Liver (tissue), 3 donors: ENCODE data around the gene SYMPK.

ENCODE experiments used
- CTCF ChIP-seq: fragments of 150-350 bp; IDR thresholded peaks from 2 replicates; pipeline ENCODE4 v1.5.1; 2017; ENCODE audit warnings: improper control_type of control experiment, low read depth, low read length; ENCODE audit not compliant: missing input control
- FOXA1 ChIP-seq: IDR thresholded peaks from 2 replicates; pipeline ENCODE4 v1.6.1; 2016; ENCODE audit warnings: antibody characterized with exemption
- GABPA ChIP-seq, 2 donors: IDR thresholded peaks in 1 of 2; conservative IDR thresholded peaks in 1 of 2; 2 replicates each; pipeline ENCODE4 v1.6.1; 2016; ENCODE audit warnings: antibody characterized with exemption in 2 of 2, mild to moderate bottlenecking in 1 of 2, moderate library complexity in 1 of 2
- MAX ChIP-seq: IDR thresholded peaks from 2 replicates; pipeline ENCODE4 v1.6.1; 2016; ENCODE audit warnings: antibody characterized with exemption
- RAD21 ChIP-seq, 2 donors: IDR thresholded peaks; 2 replicates each; pipeline ENCODE4 v1.6.1; 2016; ENCODE audit warnings: antibody characterized with exemption in 2 of 2, mild to moderate bottlenecking in 2 of 2
- RXRA ChIP-seq, 2 donors: IDR thresholded peaks; 2 replicates each; pipeline ENCODE4 v1.6.1; 2017 to 2018; ENCODE audit warnings: antibody characterized with exemption in 2 of 2, mild to moderate bottlenecking in 1 of 2
- TF ChIP-seq, protein P1 (sequence below): IDR thresholded peaks from 2 replicates; pipeline ENCODE4 v1.6.1; 2016; ENCODE audit warnings: antibody characterized with exemption
- TF ChIP-seq, protein P2 (sequence below): IDR thresholded peaks from 2 replicates; pipeline ENCODE4 v1.6.1; 2016; ENCODE audit warnings: antibody characterized with exemption, mild to moderate bottlenecking
- donor health status: healthy.
- donor health status: healthy.

GRCh38 chr19:45881082-45881908, 18.3 kb upstream of the SYMPK start:
- TF ChIP-seq FOXA1 (no peak), RXRA (IDR thresholded peaks at IDR 0.05) (no peak), CTCF (no peak), GABPA (IDR thresholded peaks at IDR 0.05 in 1 of 2, conservative IDR thresholded peaks at IDR 0.05 in 1 of 2) (no peak), MAX (no peak), RAD21 (IDR thresholded peaks at IDR 0.05) (no peak)
- TF ChIP-seq, protein P1, sequence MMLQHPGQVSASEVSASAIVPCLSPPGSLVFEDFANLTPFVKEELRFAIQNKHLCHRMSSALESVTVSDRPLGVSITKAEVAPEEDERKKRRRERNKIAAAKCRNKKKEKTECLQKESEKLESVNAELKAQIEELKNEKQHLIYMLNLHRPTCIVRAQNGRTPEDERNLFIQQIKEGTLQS: no peak
- TF ChIP-seq, protein P2, sequence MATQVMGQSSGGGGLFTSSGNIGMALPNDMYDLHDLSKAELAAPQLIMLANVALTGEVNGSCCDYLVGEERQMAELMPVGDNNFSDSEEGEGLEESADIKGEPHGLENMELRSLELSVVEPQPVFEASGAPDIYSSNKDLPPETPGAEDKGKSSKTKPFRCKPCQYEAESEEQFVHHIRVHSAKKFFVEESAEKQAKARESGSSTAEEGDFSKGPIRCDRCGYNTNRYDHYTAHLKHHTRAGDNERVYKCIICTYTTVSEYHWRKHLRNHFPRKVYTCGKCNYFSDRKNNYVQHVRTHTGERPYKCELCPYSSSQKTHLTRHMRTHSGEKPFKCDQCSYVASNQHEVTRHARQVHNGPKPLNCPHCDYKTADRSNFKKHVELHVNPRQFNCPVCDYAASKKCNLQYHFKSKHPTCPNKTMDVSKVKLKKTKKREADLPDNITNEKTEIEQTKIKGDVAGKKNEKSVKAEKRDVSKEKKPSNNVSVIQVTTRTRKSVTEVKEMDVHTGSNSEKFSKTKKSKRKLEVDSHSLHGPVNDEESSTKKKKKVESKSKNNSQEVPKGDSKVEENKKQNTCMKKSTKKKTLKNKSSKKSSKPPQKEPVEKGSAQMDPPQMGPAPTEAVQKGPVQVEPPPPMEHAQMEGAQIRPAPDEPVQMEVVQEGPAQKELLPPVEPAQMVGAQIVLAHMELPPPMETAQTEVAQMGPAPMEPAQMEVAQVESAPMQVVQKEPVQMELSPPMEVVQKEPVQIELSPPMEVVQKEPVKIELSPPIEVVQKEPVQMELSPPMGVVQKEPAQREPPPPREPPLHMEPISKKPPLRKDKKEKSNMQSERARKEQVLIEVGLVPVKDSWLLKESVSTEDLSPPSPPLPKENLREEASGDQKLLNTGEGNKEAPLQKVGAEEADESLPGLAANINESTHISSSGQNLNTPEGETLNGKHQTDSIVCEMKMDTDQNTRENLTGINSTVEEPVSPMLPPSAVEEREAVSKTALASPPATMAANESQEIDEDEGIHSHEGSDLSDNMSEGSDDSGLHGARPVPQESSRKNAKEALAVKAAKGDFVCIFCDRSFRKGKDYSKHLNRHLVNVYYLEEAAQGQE: no peak
